OCI-M2 (cell line): ENCODE measurements around the gene EOLA2.
"Not testable (repeated sequence)": the region's sequence is repeated elsewhere in the genome, so short reads cannot be mapped to it uniquely, and the experiment has no call there.

Experiments
- DNase-seq: peaks from one replicate; lab custom pipeline; 2025; ENCODE audit not compliant: unreplicated experiment; lab: John Stamatoyannopoulos, UW

EOLA2 gene

DNA sequence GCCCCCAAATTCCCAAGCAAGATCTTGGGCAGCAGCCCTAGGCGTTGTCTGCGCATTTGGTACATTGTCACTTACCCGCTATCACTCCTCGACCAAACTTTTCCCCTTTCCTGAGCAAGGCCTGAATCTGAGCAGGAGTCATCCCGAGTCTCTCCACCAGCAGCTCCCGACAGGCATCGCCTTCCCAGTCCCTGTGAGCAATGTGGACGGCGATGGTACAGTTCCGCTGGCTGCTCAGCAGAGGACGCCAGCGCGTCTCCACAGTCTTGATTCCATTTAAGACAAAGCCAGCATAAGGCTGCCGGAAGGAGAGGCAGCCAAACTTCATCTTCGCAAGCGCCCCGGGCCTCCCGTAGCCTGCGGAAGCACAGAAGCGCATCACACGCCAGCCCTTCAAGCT is 4.7 kb downstream of the EOLA2 start:
- DNase-seq: not testable (repeated sequence)

DNA sequence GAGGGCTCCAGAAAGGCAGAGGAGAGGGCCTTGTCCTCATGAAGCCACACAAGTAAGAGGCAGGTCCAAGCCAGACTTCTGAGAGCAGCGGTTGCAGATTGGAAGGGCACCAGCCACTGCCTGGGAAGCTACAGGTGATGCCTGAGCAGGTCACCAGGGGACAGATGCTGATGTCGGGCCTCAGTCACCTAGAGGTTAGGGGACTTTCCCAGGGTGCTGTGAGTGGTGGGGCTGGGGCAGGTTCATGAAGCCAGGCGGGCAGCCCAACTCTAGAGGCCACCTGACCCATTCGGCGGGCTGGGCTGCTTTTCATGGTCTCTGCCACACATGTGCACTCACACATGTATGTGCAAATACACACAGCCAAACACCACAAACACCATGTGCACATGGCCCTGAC is 5.3 kb downstream of the EOLA2 start:
- not testable (repeated sequence) for DNase-seq

DNA sequence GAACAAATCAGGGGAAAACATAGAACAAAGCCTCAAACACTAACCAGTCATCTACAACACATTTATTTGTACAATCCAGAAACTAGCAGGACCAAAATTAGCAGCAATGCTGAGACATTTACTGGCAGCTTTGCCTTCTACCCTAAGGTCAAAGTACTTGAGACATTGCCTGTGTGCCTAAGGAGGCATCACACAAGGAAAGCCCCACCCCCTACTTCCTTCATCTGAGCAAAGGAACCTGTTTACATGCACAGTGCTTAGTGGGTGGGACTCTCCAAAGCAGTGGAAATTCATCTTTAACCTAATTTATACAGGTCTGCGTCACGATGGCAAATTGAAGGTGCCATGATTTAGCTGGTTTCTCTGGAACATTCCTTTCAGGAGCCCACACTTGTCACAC is 6.1 kb downstream of the EOLA2 start:
- DNase-seq: not testable (repeated sequence)

DNA sequence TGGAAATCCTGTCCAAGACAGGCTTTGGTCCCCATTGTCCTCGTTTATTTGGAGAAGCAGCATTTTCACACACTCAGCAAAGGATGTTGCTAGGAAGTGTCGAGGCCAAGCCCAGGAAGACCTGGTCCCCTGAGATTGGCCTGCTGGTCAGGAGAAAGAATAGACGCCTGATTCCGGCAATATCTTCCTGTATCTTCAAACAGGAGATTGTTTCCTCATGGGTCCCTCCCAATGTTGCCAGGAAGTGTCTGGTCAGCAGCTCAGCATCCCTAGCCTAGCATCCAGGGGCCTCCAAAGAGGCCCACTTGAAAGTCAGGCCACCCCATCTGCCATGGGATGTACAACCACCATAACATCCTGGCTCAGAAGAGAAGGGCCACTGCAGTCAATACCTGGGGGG is 6.9 kb downstream of the EOLA2 start:
- DNase-seq: not testable (repeated sequence)

DNA sequence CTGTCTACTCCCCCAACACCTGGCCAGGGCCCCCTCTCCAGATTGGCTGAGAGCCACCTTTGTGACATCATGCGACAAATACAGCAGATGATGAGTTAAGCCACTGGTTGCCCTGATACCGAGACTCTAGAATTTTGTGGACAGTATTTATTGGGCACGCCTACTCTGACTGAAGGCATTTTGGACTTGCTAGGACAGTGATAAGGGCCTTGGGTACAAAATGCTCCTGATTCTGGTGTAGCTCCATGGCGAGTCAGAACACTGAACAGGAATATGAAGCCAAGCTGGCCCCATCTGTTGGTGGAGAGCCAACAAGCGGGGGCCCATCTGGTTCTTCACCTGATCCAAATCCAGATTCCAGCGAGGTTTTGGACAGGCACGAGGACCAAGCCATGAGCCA is 8.9 kb downstream of the EOLA2 start, which contains the start of gene HSFX4:
TSS of gene HSFX4 (plus strand) at position 174 of the 400 bp plus-strand sequence. CDS start at position 246, 72 bp downstream.
- not testable (repeated sequence) for DNase-seq

DNA sequence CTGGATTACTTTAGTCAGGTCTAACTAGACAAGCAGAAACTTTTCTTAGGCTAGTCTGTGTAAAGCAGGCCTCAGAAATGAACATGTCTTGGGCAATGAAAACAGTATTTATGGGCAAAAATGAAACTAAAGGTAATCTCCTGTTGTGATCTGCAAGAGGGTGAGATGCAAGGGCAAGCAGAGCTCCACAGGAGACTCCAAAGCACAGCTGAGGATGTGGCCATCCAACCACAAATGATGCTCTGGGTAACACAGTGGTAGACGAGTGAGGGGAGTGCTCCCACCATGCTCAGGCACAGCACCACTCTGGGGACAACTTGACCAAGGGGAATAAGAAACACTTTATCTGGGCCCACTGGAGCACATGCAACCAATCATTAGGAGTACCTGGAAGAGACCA is 9.7 kb downstream of the EOLA2 start:
- DNase-seq: not testable (repeated sequence)

DNA sequence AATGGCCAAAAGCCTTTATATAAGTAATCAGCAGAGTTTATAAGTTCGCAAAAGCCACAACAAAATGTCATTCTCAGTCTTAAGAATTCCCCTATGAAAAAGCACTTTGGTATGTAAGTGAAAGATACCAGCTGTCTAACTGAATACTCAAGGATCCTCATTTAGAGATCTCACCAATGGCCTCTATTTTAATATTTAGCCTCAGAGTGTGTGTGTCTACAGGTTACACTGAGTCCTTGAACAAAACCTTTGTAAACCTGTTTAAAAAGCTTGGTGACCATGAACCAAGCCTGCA is 10.4 kb downstream of the EOLA2 start:
- DNase-seq: not testable (repeated sequence)

DNA sequence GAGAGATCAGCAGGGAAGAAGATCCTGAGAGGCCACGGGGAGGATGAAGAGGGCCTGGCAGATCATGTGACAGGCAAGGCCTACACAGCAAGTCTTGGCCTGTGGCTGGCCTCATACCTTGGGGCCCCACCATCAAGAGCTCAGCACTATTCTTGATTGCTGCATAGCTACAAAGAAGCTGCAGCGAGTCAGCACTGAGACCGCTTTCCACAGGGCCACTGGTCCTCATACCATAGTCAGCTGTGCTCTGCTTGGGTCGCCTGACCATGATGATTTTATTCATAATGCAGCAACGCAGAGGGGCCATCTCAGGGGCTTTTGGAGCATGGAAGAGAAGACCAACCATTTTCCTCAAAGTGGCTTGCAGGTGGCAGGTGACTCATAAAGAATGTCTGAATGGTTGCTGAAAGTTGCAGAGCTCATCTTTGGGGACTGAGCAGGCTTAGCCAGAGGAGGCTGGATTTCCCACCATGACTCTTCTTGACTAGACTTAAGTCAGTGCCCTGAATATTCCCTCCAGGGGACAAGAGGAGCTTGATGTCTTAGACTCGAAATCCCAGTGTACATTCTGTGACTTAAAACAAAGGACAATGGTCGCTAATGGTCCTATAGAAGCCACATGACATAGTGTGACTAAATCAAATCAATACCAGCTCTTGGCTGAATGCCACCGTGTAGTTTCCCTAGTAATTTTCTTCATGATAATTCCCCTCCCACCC is 10.9 kb downstream of the EOLA2 start:
- DNase-seq: not testable (repeated sequence)

DNA sequence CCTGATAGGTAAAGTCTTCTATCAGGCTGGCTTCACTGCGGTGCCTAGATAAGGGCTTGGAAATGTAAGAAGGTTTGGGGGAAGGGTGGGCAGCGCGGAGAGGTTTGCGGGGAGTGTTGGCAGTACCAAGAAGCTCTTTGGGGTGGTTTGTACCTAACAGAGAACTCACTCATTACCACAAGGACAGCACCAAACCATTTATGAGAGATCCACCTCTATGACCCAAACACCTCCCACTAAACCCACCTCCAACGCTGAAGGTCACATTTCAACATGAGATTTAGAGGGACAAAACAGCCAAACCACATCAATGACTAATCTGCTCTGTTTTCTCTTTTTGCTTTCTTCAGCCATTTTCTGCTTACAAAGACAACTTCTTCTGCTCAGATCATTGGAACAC is 13.9 kb downstream of the EOLA2 start:
- not testable (repeated sequence) for DNase-seq

DNA sequence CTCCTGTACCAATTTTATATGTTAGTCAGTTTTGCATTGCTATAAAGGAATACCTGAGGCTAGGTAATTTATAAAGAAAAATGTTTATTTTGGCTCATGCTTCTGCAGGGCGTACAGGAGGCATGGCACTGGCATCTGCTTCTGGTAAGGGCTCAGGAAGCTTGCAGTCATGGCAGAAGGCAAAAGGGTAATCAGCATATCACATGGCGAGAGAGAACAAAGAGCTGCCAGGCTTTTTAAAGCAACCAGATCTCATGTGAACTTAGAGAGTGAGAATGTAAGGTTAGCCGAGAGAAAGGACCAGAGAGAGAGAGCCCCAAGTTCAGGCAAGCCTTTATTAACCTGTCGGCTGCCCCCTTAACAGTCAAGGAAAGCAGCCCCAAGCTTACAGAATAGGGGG is 14.5 kb downstream of the EOLA2 start:
- not testable (repeated sequence) for DNase-seq

DNA sequence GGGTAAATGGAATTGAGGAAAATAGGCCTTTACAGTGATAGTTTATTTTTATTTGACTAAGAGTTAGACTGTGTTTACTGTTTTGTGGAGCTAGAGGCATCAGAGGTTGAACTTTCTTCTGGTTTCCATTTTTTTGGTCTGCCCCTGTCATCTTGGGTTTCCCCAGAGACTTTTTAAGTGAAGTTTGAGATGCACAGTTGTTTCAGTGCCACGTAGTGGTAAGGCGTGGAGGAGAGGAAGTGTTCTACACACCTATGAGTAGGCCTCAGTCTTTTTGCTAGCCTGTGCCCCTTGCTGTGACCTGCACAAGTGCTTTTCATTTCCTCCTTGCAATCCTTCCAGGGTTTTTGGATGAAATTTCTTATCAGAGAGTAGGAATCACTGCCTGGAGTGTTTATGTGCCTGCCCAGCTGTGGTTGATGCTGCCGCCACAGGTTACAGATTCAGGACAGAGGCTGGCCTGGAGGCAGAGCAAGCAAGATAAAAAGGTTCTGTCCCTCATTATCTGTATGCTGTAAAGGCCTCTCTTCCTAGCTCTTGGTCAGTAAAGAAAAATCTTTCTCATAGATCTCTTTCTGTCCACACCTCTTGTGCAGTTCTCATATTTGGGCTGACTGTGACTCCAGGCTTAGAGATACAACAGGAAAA is 21.4 kb downstream of the EOLA2 start:
- no peak for DNase-seq

DNA sequence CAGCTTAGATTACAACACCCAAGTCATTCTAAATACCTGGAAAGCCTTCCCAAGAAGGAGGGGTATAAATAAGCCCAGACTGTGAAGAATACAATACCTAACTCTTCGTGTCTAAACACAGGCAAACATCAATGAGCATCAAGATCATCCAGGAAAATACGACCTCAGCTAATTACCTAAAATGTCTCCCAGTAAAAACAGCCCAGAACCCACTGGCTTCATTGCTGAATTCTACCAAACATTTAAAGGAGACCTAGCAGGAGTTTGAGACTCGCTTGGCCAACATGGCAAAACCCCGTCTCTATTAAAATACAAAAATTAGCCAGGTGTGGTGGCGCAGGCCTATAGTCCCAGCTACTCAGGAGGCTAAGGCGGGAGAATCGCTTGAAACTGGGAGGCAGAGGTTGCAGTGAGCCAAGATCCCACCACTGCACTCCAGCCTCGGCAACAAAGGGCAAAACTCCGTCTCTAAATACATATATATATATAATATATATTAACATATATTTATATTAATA is 28.1 kb downstream of the EOLA2 start:
- no peak for DNase-seq

DNA sequence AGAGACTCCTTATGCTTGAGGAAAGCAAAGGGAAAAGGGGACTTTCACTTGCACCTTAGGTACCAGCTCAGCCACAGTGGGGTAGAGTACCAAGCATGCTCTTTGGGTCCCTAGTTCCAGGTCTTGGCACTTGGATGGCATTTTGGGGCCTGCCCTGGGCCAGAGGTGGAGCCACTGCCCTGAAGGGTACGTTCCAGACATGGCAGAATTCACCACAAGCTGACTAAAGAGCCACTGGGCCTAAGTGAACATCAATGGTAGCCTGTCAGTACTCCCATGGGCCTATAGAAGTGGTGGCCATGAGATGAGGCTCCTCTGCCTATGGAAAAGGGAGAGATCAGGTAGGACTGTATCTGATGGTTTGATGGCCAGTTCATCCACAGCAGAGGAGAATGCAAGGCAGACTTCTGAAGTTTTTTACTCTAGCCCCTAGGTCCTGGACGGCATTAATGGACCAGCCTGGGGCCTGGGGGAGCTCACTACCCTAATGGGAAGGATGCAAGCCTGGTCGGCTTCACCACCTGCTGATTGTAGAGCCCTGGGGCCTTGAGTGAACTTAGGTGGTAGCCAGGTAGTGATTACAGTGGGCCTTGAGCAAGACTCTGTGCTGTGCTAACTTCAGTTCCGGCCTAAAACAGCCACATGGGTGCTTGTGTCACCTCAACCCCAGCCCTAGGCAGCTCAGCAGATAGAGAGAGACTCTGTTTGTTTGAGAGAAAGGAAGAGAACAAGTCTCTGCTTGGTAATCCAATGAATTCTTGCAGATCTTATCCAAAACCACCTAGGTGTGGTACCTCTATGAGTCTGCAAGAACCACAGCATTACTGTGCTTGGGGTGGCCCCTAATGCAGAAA is 28.7 kb downstream of the EOLA2 start:
- DNase-seq: no peak

DNA sequence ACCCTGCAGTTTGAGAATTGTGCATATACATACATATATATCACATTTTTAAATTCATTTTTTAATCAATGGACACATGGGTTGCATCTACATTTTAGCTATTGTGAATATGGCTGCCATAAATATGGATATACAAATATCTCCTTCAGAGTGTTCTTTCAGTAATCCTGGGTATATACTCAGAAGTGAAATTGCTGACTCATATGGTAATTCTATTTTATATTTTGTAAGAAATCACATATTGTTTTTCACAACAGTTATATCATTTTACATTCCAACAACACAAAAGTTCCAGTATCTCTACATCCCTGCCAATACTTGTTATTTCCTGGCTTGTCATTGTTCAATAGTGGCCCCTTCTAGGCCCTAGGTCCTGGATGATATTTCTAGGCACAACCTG is 29.6 kb downstream of the EOLA2 start:
- DNase-seq: no peak

DNA sequence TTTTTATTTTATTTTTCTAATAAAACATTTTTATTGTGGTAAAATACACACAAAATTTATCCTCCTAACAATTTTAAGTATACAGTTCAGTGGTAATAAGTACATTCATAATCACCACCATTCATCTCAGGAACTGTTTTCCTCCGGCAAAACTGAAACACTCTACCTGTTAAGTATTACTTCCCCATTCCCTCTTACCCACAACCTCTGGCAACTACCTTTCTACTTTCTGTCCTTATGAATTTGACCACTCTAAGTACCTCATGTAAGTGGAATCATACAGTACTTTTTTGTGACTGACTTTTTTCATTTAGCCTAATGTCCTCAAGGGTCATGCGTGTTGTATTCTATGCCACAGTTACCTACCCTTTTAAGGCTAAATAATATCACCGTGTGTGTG is 30.0 kb downstream of the EOLA2 start:
- DNase-seq: no peak

DNA sequence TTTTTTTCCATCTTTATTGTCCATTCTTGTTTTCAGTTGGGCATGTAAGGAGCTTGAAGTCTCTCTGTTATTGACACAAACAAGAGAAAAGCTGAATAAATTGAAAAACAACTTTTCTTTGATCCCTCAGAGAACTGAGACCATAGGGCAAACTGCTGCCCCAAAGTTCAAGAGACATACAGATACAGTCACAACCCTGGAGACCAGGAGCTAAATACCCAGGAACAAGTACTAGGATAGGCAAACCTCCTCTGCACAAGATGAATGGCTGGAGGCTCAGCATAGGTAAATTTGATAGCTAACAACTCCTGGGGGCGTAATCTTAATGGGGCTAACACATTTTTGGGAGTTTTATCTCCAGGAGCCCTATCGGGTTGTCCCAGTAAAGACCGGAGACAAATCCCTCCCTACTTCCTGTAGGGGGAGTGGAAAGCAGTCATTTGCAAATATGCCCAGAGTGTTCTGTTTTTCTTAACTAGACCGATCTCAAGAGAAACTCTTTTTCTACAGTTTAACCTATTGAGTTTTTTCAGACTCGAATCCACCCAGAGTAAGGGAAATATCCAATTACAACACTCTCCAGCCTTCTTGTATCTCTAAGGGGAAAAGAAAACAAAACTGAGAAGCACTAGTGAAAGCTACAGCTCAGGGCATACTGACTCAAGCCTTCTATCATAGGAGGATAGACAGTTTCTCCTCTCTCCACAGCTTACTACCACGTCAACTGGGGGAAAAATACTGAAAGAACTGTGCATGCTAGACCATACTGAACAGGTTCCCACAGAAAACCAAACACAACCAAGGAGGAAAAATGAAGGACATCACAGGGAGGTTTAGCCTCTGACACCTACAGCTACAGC is 34.2 kb downstream of the EOLA2 start:
- DNase-seq: peak; percentile 7

DNA sequence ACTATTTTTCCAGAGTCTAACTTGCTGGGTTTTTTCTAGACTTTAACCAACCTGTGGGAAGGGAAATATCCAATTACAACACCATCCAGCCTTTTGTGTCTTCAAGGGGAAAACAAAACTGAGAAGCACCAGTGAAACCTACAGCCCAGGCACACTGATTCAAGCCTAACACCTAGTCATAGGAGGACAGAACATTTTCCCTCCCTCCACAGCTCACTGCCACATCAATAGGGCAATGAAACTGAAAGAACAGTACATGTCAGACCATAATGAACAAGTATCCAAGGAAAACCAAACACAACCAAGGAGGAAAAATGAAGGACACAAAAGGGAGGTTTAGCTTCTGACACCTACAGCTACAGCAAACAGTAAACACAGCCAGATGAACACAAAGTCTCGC is 39.7 kb downstream of the EOLA2 start:
- DNase-seq: no peak

DNA sequence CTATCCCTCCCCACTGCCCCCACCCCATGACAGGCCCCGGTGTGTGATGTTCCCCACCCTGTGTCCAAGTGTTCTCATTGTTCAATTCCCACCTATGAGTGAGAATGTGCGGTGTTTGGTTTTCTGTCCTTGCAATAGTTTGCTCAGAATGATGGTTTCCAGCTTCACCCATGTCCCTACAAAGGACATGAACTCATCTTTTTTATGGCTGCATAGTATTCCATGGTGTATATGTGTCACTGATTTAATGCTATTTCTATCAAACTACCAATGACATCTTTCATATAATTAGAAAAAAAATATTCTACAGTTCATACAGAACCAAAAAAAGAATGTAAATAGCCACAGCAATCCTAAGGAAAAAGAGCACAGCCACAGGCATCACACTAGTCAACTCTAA is 47.5 kb downstream of the EOLA2 start:
- not testable (repeated sequence) for DNase-seq
